Measurements from ENCODE around the gene ARHGAP9. TPM values are rescaled to one million over a fixed set of nuclear protein-coding genes. Genes with fewer than 3 reads are reported as not detected.
A peak's percentile ranks its signal among the peaks of the same experiment; 100 is the strongest.

The ARHGAP9 gene
- total and polyA plus RNA-seq, 2 of the 8 experiments (the other 6 are each of a cell fraction or from before 2014, with no cell fraction given), result 3.2 to 6.0 TPM

GRCh38 chr12:57456145-57456700 lies 23.4 kb downstream of the ARHGAP9 start (continued):
- TF ChIP-seq TAF7 (optimal IDR thresholded peaks at IDR 0.05; ENCODE audit: borderline replicate concordance, low read depth, low read length), result peak; percentile 25
- peak; percentile 63 for TF ChIP-seq TEAD4 (IDR thresholded peaks at IDR 0.05; ENCODE audit: low read depth, low read length)
- no peak for TF ChIP-seq NANOG (IDR thresholded peaks at IDR 0.05; ENCODE audit: insufficient read depth, low read depth, low read length, poor library complexity, severe bottlenecking)
- peak in 2 of 3 experiments; percentile 93 to 94; a peak in 3 of 4 replicates for TF ChIP-seq CTCF (IDR thresholded peaks at IDR 0.05; ENCODE audit: control extremely low read depth in 1 of 3, insufficient read depth in 1 of 3, low read depth in 1 of 3, low read length in 3 of 3)
- TF ChIP-seq KDM1A (IDR thresholded peaks at IDR 0.05; ENCODE audit: borderline replicate concordance, low read length), result peak; percentile 23; the same call in 1 of the 2 replicates
- no peak for TF ChIP-seq ZNF274 (IDR thresholded peaks at IDR 0.05; ENCODE audit: borderline replicate concordance, extremely low read depth, low read length)
- no peak for TF ChIP-seq BCL11A (IDR thresholded peaks at IDR 0.05; ENCODE audit: low read depth in 2 of 2, low read length in 2 of 2)
- TF ChIP-seq MAX (IDR thresholded peaks at IDR 0.05), result peak; percentile 91
- TF ChIP-seq POU5F1 (IDR thresholded peaks at IDR 0.05; ENCODE audit: low read depth, low read length), result no peak
- no peak for TF ChIP-seq RXRA (IDR thresholded peaks at IDR 0.05; ENCODE audit: insufficient read depth, low read depth, low read length)
- TF ChIP-seq POLR2AphosphoS5 (IDR thresholded peaks at IDR 0.05; ENCODE audit: low read depth, low read length), result no peak; the same call in 1 of the 2 replicates
- peak; percentile 55 to 65 for TF ChIP-seq RAD21 (IDR thresholded peaks at IDR 0.05 in 1 of 2, conservative IDR thresholded peaks at IDR 0.05 in 1 of 2; ENCODE audit: low read depth in 2 of 2, low read length in 2 of 2)
- peak; percentile 83 for TF ChIP-seq E2F6 (IDR thresholded peaks at IDR 0.05)
- 0 out of 2 replicates have a peak, but pooled peaks have one; percentile 22 for TF ChIP-seq YY1 (IDR thresholded peaks at IDR 0.05; ENCODE audit: low read depth, low read length)
- no peak; the same call in 1 of the 2 replicates for TF ChIP-seq ATF2 (IDR thresholded peaks at IDR 0.05; ENCODE audit: low read length)
- TF ChIP-seq CBX8 (IDR thresholded peaks at IDR 0.05; ENCODE audit: borderline replicate concordance, low read depth, low read length), result no peak
- no peak for TF ChIP-seq SIRT6 (IDR thresholded peaks at IDR 0.05; ENCODE audit: low read length)
- TF ChIP-seq MAFK (IDR thresholded peaks at IDR 0.05; ENCODE audit: low read depth, low read length), result no peak
- TF ChIP-seq POLR2A (IDR thresholded peaks at IDR 0.05; ENCODE audit: control extremely low read depth in 1 of 2, low read depth in 2 of 2, low read length in 2 of 2), result no peak

Data from H1 (cell line).